ENCODE results near the gene PLA2G15. TPM values are rescaled to one million over a fixed set of nuclear protein-coding genes. Genes with fewer than 3 reads are reported as not detected.

The PLA2G15 gene
- total and polyA plus RNA-seq, 5 donors: 18.2 to 30.8 (median 27.8) TPM

GRCh38 chr16:68233085-68233834, 11.9 kb upstream of the PLA2G15 start:
- no peak overlapping the region for H3K4me3 ChIP-seq (ENCODE audit: low read length)
- H3K9me3 ChIP-seq (ENCODE audit: control insufficient read depth, low read length): no peaks in the 10 kb centered on the region
- 79% methylated on average over 5 of the region's 5 CpGs for WGBS
- intact Hi-C loops (cut with DNase I): loop anchor here in 1 of 4 donors (10.0 kb wide), 1 partner anchor 238 kb away; the partner anchor contains the start of gene DPEP2
- ATAC-seq (no peak), DNase-seq (no peak)
- H3K27me3 ChIP-seq (ENCODE audit: control insufficient read depth, insufficient read depth): no peaks in the 10 kb centered on the region
- no peaks in the 10 kb centered on the region for H3K4me1 ChIP-seq (ENCODE audit: control insufficient read depth, insufficient read depth, low read length)
- H3K27ac ChIP-seq (ENCODE audit: low read length): no peak overlapping the region

GRCh38 chr16:68233835-68234187, 11.4 kb upstream of the PLA2G15 start:
- Histone ChIP-seq H3K9me3 (ENCODE audit: control insufficient read depth, low read length) (no peaks in the 10 kb centered on the region), H3K4me3 (ENCODE audit: low read length) (no peak overlapping the region), H3K4me1 (ENCODE audit: control insufficient read depth, insufficient read depth, low read length) (no peaks in the 10 kb centered on the region), H3K27ac (ENCODE audit: low read length) (no peak overlapping the region), H3K27me3 (ENCODE audit: control insufficient read depth, insufficient read depth) (no peaks in the 10 kb centered on the region)
- 88% methylated on average over 8 of the region's 8 CpGs for WGBS
- no peak for DNase-seq
- intact Hi-C loops (cut with DNase I): loop anchor here in 1 of 4 donors (10.0 kb wide), 1 partner anchor 239 kb away; the partner anchor contains the start of gene DPEP2
- ATAC-seq: no peak

DNA sequence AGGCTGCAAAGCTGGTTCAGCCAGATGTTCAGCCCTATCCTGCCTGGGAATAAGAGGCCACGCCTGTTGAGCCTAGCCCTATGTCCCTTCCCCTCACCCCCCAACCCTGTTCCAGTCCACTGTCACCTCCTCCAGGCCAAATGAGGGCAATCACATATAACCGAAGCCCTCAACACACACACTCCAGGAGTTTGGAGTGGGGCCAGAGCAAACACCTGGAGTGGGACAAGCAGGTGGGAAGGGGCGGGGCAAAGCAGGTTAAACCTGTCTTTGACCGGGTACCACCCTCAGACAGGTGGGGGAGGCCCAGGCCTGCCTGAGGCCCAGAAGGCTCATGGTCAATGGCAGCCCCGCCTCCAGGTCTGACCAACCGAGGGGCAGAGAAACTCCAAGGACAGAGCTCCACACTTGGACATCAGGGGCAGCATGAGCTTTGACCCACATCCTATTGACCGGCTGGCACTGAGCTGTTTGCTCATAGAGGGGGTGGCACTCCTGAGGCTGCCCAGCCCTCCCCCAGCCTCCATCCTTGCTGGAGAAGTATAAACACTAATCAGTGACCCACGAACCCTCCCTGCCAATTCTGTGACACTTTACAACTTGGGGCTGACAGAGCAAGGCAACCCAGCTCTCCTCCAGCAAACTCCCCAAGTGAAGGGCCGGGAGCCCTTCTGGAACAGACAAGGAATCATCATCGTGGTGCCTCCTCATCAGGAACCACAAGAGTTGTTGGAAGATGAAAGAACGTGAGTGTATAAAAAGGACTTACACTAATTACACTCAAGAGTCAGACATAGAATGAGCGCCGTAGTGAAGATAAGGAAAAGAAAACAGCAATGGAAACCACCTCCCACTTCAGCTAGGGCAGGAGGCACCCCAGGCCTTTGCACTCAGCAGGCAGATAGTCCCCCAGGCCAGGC, 10.7 kb upstream of the PLA2G15 start:
- Histone ChIP-seq H3K27ac (ENCODE audit: low read length) (no peak overlapping the region), H3K27me3 (ENCODE audit: control insufficient read depth, insufficient read depth) (no peaks in the 10 kb centered on the region), H3K9me3 (ENCODE audit: control insufficient read depth, low read length) (no peaks in the 10 kb centered on the region), H3K4me1 (ENCODE audit: control insufficient read depth, insufficient read depth, low read length) (no peaks in the 10 kb centered on the region), H3K4me3 (ENCODE audit: low read length) (no peak overlapping the region)
- WGBS: 62% methylated on average over 13 of the region's 13 CpGs
- ATAC-seq (no peak), DNase-seq (no peak)
- intact Hi-C loops (cut with DNase I): loop anchor here in 1 of 4 donors (10.0 kb wide), 1 partner anchor 240 kb away; the partner anchor contains the start of gene DPEP2

DNA sequence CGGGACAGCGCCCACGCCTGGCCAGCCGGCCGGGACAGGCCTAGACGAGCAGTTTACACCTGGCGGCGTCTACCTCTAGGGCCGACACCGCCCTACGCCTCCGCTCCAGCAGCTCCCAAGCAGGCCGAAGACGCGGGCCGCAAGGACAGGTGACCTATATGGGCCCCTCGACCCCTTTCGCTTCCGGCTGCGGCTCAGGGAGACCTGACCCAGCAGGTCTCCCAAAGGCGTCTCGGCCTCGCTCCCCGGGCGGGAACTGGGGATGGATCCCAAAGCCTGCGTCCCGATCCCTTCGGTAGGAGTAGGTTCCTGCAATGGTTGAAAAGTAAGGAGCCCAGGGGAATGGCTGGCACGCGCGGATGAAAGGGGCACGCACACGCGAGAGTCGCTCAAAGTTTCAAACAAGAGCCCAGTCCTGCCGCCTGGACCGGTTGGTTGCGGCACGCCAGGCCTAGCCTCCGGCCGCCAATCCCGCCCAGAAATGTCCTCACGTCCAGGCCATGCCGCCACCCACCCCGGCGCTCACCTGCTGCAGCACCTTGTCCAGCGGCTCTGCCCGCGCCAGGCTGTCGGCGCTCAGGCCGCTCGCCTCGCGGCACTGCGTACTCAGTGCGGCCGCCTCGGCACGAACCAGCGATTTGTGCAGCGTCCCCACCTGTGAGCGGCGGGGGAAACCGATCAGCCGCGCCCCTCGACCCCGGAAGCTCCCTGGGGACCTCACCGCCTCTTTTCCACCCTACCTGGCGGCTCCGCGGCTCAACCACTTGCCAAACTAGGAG, 9.9 kb upstream of the PLA2G15 start:
- Histone ChIP-seq H3K9me3 (ENCODE audit: control insufficient read depth, low read length) (no peaks in the 10 kb centered on the region), H3K27ac (ENCODE audit: low read length) (no peak overlapping the region), H3K27me3 (ENCODE audit: control insufficient read depth, insufficient read depth) (no peaks in the 10 kb centered on the region), H3K4me1 (ENCODE audit: control insufficient read depth, insufficient read depth, low read length) (no peaks in the 10 kb centered on the region), H3K4me3 (ENCODE audit: low read length) (no peak overlapping the region)
- ATAC-seq (no peak), DNase-seq (peak in 1 of 3 donors; percentile 68)
- intact Hi-C loops (cut with DNase I): loop anchor here in 1 of 4 donors (10.0 kb wide), 1 partner anchor 240 kb away; the partner anchor contains the start of gene DPEP2
- WGBS: 56% methylated on average over 73 of the region's 73 CpGs

DNA sequence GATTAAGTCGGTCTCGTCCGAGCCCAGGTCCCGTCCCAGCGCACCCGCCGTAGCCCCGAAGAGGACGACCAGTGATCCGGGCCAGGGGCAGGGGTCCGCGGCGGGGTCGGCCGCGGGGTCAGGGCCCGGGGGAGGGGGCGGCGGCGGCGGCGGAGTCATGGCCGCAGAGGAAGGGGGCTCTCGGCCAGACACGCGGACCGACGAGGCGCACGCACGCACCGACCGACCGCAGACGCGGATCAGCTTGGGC, 9.4 kb upstream of the PLA2G15 start, which contains the start of gene ESRP2:
Gene ESRP2, minus strand, starts transcription at position 241 of the 250 bp plus-strand sequence. Its CDS starts 82 bp downstream, at position 159.
- 7% methylated on average over 36 of the region's 36 CpGs for WGBS
- no peak within 1 kb of the TSS for H3K27ac ChIP-seq (ENCODE audit: low read length)
- ATAC-seq: no peak
- H3K9me3 ChIP-seq (ENCODE audit: control insufficient read depth, low read length): no peaks in the 10 kb centered on the region
- no peak for DNase-seq
- peak within 1 kb of the TSS; percentile 67 for H3K4me3 ChIP-seq (ENCODE audit: low read length)
- no peaks in the 10 kb centered on the region for H3K27me3 ChIP-seq (ENCODE audit: control insufficient read depth, insufficient read depth)
- H3K4me1 ChIP-seq (ENCODE audit: control insufficient read depth, insufficient read depth, low read length): no peaks in the 10 kb centered on the region
- intact Hi-C loops (cut with DNase I): loop anchor here in 1 of 4 donors (10.0 kb wide), 1 partner anchor 241 kb away; the partner anchor contains the start of gene DPEP2

DNA sequence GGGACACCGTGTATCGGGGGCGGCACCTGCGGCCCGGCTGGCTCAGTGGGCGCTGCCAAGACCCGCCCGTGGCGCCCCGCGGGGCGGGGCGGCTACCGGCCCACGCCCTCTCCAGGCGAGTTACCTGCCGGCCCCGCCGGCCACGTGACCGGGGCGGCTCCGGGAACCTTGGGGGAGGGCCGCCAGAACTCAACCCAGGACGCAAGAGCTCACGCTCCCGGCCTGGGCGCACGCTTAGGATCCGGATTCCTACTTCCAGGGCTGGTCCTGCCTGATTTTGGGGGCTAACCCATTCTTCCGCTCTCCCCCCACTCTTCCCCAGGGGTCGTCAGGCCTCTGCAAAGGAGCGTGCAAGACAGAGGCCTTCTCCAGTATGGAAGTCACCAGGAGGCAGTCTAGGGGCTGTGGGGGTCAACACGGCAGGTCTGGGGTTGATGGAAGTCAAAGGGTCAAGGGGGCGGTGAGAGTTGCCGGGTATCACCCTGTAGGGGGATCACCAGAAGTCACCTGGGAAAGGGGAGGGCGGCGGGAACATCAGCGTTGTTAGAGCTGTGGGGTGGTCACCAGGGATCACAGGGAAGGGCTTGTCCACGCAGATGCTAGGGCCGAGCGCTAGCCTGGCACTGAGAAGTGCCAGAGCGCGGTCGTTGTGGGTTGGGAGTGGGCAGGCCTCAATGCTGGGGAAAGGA, 8.9 kb upstream of the PLA2G15 start:
- DNase-seq: peak; percentile 46 to 76 (median 71)
- no peaks in the 10 kb centered on the region for H3K9me3 ChIP-seq (ENCODE audit: control insufficient read depth, low read length)
- no peaks in the 10 kb centered on the region for H3K4me1 ChIP-seq (ENCODE audit: control insufficient read depth, insufficient read depth, low read length)
- intact Hi-C loops (cut with DNase I): loop anchor here in 1 of 4 donors (10.0 kb wide), 1 partner anchor 241 kb away; the partner anchor contains the start of gene DPEP2
- no peak overlapping the region for H3K27ac ChIP-seq (ENCODE audit: low read length)
- WGBS: 14% methylated on average over 45 of the region's 45 CpGs
- no peaks in the 10 kb centered on the region for H3K27me3 ChIP-seq (ENCODE audit: control insufficient read depth, insufficient read depth)
- H3K4me3 ChIP-seq (ENCODE audit: low read length): peak overlapping the region; percentile 22
- ATAC-seq: peak in 1 of 2 donors; percentile 1

DNA sequence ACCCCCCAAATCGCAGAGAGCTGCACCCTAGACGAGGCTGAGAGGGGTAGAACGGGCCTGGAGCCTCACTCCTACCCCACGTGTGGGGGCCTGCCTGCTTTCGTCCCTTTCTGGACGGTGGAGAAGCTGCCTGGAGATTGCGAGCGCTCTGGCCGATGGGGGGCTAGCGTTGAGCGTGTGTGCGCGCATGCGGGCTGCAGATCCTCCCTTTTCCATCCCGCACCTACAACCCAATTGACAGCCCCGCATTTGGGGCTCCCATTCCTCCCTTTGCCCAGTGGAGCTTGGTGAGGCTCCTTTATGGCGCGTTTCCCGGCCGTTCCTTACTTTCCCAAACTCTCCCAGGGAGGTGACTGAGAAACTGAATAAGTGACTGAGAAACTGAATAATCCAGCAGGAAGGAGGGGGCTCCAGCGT, 8.3 kb upstream of the PLA2G15 start:
- H3K27me3 ChIP-seq (ENCODE audit: control insufficient read depth, insufficient read depth): no peaks in the 10 kb centered on the region
- peak in 1 of 3 donors; percentile 39 for DNase-seq
- H3K4me1 ChIP-seq (ENCODE audit: control insufficient read depth, insufficient read depth, low read length): no peaks in the 10 kb centered on the region
- ATAC-seq: peak in 1 of 2 donors; percentile 1
- intact Hi-C loops (cut with DNase I): loop anchor here in 1 of 4 donors (10.0 kb wide), 1 partner anchor 242 kb away; the partner anchor contains the start of gene DPEP2
- no peaks in the 10 kb centered on the region for H3K9me3 ChIP-seq (ENCODE audit: control insufficient read depth, low read length)
- peak overlapping the region; percentile 67 for H3K4me3 ChIP-seq (ENCODE audit: low read length)
- peak overlapping the region; percentile 31 for H3K27ac ChIP-seq (ENCODE audit: low read length)
- 12% methylated on average over 21 of the region's 21 CpGs for WGBS

DNA sequence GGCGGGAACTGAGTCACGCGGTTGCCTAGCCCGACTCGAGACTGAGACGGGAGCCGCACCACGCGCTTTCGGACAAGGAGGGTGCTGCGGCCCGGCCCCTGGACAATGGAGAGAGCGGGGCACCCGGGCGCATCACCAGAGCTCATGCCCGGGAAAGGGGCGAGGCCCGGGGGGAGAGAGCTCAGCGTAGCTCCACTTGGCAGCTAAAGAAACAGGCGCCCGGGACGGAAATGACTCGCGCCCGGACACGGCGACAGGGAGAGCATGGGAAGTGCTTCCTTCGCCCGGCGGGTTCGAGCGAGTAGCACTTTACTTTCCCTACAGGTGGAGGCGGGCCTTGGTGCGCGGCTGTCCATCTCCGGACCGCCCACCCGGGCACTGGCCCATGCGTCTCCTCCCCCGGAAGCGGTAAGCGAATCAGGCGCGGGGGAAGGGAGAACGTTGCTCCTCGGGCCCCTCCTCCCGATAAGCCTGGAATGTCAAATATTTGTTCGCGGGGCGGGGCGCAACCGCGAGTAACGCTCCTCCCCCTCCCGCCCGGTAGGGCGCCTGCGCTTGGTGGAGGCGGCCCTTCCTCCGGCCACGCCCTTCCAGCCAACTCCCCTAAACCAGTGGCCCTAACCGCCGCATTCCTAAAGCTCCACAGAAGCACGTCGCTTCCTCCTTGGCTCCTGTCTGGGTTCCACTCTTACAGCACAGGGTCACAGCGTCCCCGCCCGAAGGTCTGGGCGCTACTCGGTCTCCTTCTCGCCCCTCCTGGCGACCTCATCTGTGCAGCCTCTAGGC, 7.7 kb upstream of the PLA2G15 start:
- ATAC-seq: peak; percentile 91 to 93
- H3K27me3 ChIP-seq (ENCODE audit: control insufficient read depth, insufficient read depth): no peaks in the 10 kb centered on the region
- peak; percentile 98 to 99 (median 99) for DNase-seq
- no peaks in the 10 kb centered on the region for H3K9me3 ChIP-seq (ENCODE audit: control insufficient read depth, low read length)
- WGBS: under 1% methylated on average over 72 of the region's 72 CpGs
- H3K27ac ChIP-seq (ENCODE audit: low read length): peak overlapping the region; percentile 50
- peak overlapping the region; percentile 67 for H3K4me3 ChIP-seq (ENCODE audit: low read length)
- H3K4me1 ChIP-seq (ENCODE audit: control insufficient read depth, insufficient read depth, low read length): no peaks in the 10 kb centered on the region
- intact Hi-C loops (cut with DNase I): loop anchor here in 1 of 4 donors (10.0 kb wide), 1 partner anchor 243 kb away; the partner anchor contains the start of gene DPEP2

DNA sequence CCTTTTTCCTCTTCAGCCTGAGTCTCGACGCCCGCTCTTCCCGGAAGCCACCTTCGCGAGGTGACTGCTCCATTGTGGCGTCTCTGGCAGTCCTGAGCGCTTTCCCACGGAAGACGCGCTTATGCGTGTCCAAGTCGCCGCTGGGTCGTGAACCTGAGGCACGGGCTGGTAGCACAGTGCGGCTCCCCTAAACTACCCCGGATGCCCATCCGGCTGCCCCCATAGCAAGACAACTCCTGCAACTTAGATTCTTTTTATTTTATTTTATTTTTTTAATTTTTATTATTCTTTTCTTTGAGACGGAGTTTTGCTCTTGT, 7.2 kb upstream of the PLA2G15 start:
- Histone ChIP-seq H3K27ac (ENCODE audit: low read length) (peak overlapping the region; percentile 50), H3K4me1 (ENCODE audit: control insufficient read depth, insufficient read depth, low read length) (no peaks in the 10 kb centered on the region), H3K4me3 (ENCODE audit: low read length) (peak overlapping the region; percentile 6), H3K9me3 (ENCODE audit: control insufficient read depth, low read length) (no peaks in the 10 kb centered on the region), H3K27me3 (ENCODE audit: control insufficient read depth, insufficient read depth) (no peaks in the 10 kb centered on the region)
- ATAC-seq (no peak), DNase-seq (no peak)
- intact Hi-C loops (cut with DNase I): loop anchor here in 1 of 4 donors (10.0 kb wide), 1 partner anchor 243 kb away; the partner anchor contains the start of gene DPEP2
- 18% methylated on average over 20 of the region's 20 CpGs for WGBS

Data from right cardiac atrium (tissue), 5 donors.